Stimulated activated naive CD8-positive, alpha-beta T cell treated with anti-CD3 and anti-CD28 coated beads, Interleukin-15, Interleukin-2, amounts not matched to agents 100 ng/mL and 50 ng/mL, for 24 hours (primary cell): Measurements from ENCODE around the gene EIF2AK2.
"Not testable (repeated sequence)": the region's sequence is repeated elsewhere in the genome, so short reads cannot be mapped to it uniquely, and the experiment has no call there.

ENCODE experiments used
- H3K27ac Mint-ChIP-seq: one replicate; pipeline ENCODE4 v1.8.0; 2021; ENCODE audit warnings: mild to moderate bottlenecking, mixed read lengths
- H3K27me3 Mint-ChIP-seq: one replicate; pipeline ENCODE4 v1.8.0; 2021; ENCODE audit warnings: mixed read lengths
- H3K36me3 Mint-ChIP-seq: one replicate; pipeline ENCODE4 v1.8.0; 2021; ENCODE audit warnings: low read depth, mixed read lengths
- H3K4me1 Mint-ChIP-seq: one replicate; pipeline ENCODE4 v1.8.0; 2021; ENCODE audit warnings: low read depth, mixed read lengths
- H3K4me3 Mint-ChIP-seq: one replicate; pipeline ENCODE4 v1.8.0; 2021; ENCODE audit warnings: mild to moderate bottlenecking, mixed read lengths
- H3K9me3 Mint-ChIP-seq: one replicate; pipeline ENCODE4 v1.8.0; 2021; ENCODE audit warnings: mixed read lengths

EIF2AK2 gene

GRCh38 chr2:37156857-37157714, at the start of gene EIF2AK2:
Gene EIF2AK2, minus strand, starts transcription at chr2:37156980. Its CDS starts 9,174 bp downstream, at chr2:37147806.
- no peaks in the 10 kb centered on the region for H3K27me3 Mint-ChIP-seq
- H3K4me1 Mint-ChIP-seq: peaks cover 58% of the 10 kb centered on the region
- peaks cover 33% of the 10 kb centered on the region for H3K36me3 Mint-ChIP-seq
- no peaks in the 10 kb centered on the region for H3K9me3 Mint-ChIP-seq
- peak within 1 kb of the TSS; percentile 95 for H3K27ac Mint-ChIP-seq
- H3K4me3 Mint-ChIP-seq: peak within 1 kb of the TSS; percentile 92

- peaks cover 41% of the 10 kb centered on the region for H3K9me3 Mint-ChIP-seq
- no peak overlapping the region for H3K4me3 Mint-ChIP-seq
- peak overlapping the region; percentile 5 for H3K27ac Mint-ChIP-seq
- peaks cover 28% of the 10 kb centered on the region for H3K4me1 Mint-ChIP-seq
- no peaks in the 10 kb centered on the region for H3K27me3 Mint-ChIP-seq
- peaks cover 95% of the 10 kb centered on the region for H3K36me3 Mint-ChIP-seq
Observed at GRCh38 chr2:37205689-37206341, 49.0 kb upstream of the EIF2AK2 start.

- H3K27me3 Mint-ChIP-seq, H3K27ac Mint-ChIP-seq, H3K4me3 Mint-ChIP-seq: not testable (repeated sequence)
- peaks cover 35% of the 10 kb centered on the region for H3K4me1 Mint-ChIP-seq
- peaks cover 41% of the 10 kb centered on the region for H3K9me3 Mint-ChIP-seq
- H3K36me3 Mint-ChIP-seq: peaks cover 95% of the 10 kb centered on the region
Observed at GRCh38 chr2:37205071-37205661, 48.4 kb upstream of the EIF2AK2 start.

GRCh38 chr2:37203708-37204107, 46.9 kb upstream of the EIF2AK2 start:
- Mint-ChIP-seq H3K4me3 (no peak overlapping the region), H3K4me1 (peaks cover 44% of the 10 kb centered on the region), H3K27me3 (no peaks in the 10 kb centered on the region), H3K27ac (peak overlapping the region; percentile 67), H3K36me3 (peaks cover 91% of the 10 kb centered on the region), H3K9me3 (peaks cover 32% of the 10 kb centered on the region)

- no peaks in the 10 kb centered on the region for H3K27me3 Mint-ChIP-seq
- H3K9me3 Mint-ChIP-seq: peaks cover 16% of the 10 kb centered on the region
- peaks cover 72% of the 10 kb centered on the region for H3K36me3 Mint-ChIP-seq
- peak overlapping the region; percentile 87 for H3K27ac Mint-ChIP-seq
- peak overlapping the region; percentile 57 for H3K4me3 Mint-ChIP-seq
- peaks cover 57% of the 10 kb centered on the region for H3K4me1 Mint-ChIP-seq
Observed at GRCh38 chr2:37201766-37202165, 45.0 kb upstream of the EIF2AK2 start.

GRCh38 chr2:37201208-37201607, 44.4 kb upstream of the EIF2AK2 start:
- peaks cover 13% of the 10 kb centered on the region for H3K9me3 Mint-ChIP-seq
- peak overlapping the region; percentile 87 for H3K27ac Mint-ChIP-seq
- peaks cover 69% of the 10 kb centered on the region for H3K36me3 Mint-ChIP-seq
- peak overlapping the region; percentile 57 for H3K4me3 Mint-ChIP-seq
- H3K4me1 Mint-ChIP-seq: peaks cover 61% of the 10 kb centered on the region
- H3K27me3 Mint-ChIP-seq: no peaks in the 10 kb centered on the region

GRCh38 chr2:37198681-37199065, 41.9 kb upstream of the EIF2AK2 start:
- no peak overlapping the region for H3K27ac Mint-ChIP-seq
- peaks cover 45% of the 10 kb centered on the region for H3K36me3 Mint-ChIP-seq
- peaks cover 57% of the 10 kb centered on the region for H3K4me1 Mint-ChIP-seq
- H3K9me3 Mint-ChIP-seq: peaks cover 3% of the 10 kb centered on the region
- H3K4me3 Mint-ChIP-seq: no peak overlapping the region
- H3K27me3 Mint-ChIP-seq: no peaks in the 10 kb centered on the region

- Mint-ChIP-seq H3K27me3 (no peaks in the 10 kb centered on the region), H3K4me1 (peaks cover 47% of the 10 kb centered on the region), H3K4me3 (peak within 1 kb of the TSS; percentile 96), H3K36me3 (peaks cover 28% of the 10 kb centered on the region), H3K27ac (peak within 1 kb of the TSS; percentile 98), H3K9me3 (no peaks in the 10 kb centered on the region)
Observed at GRCh38 chr2:37196320-37197195, 39.8 kb upstream of the EIF2AK2 start, which contains the start of gene CEBPZOS. Gene CEBPZOS, plus strand, starts transcription at chr2:37196496. Its CDS starts 3,209 bp downstream, at chr2:37199705.

GRCh38 chr2:37195862-37196319, 39.1 kb upstream of the EIF2AK2 start:
- Mint-ChIP-seq H3K36me3 (peaks cover 22% of the 10 kb centered on the region), H3K4me1 (peaks cover 40% of the 10 kb centered on the region), H3K4me3 (peak overlapping the region; percentile 96), H3K27ac (peak overlapping the region; percentile 98)
- not testable (repeated sequence) for H3K9me3 Mint-ChIP-seq, H3K27me3 Mint-ChIP-seq

- Mint-ChIP-seq H3K9me3 (no peaks in the 10 kb centered on the region), H3K4me3 (no peak overlapping the region), H3K27ac (no peak overlapping the region), H3K27me3 (no peaks in the 10 kb centered on the region), H3K4me1 (peaks cover 14% of the 10 kb centered on the region), H3K36me3 (peaks cover 4% of the 10 kb centered on the region)
Observed at GRCh38 chr2:37192551-37192950, 35.8 kb upstream of the EIF2AK2 start.

GRCh38 chr2:37191747-37192146, 35.0 kb upstream of the EIF2AK2 start:
- Mint-ChIP-seq H3K9me3 (no peaks in the 10 kb centered on the region), H3K27ac (no peak overlapping the region), H3K36me3 (peaks cover 4% of the 10 kb centered on the region), H3K4me3 (no peak overlapping the region), H3K4me1 (peaks cover 6% of the 10 kb centered on the region), H3K27me3 (no peaks in the 10 kb centered on the region)

- H3K27ac Mint-ChIP-seq: no peak overlapping the region
- no peaks in the 10 kb centered on the region for H3K9me3 Mint-ChIP-seq
- H3K36me3 Mint-ChIP-seq: peaks cover 1% of the 10 kb centered on the region
- no peak overlapping the region for H3K4me3 Mint-ChIP-seq
- H3K4me1 Mint-ChIP-seq: peaks cover 3% of the 10 kb centered on the region
- H3K27me3 Mint-ChIP-seq: peaks cover 1% of the 10 kb centered on the region
Observed at GRCh38 chr2:37191253-37191652, 34.5 kb upstream of the EIF2AK2 start.

- no peaks in the 10 kb centered on the region for H3K4me1 Mint-ChIP-seq
- H3K4me3 Mint-ChIP-seq: no peak overlapping the region
- H3K27me3 Mint-ChIP-seq: peaks cover 6% of the 10 kb centered on the region
- H3K9me3 Mint-ChIP-seq: no peaks in the 10 kb centered on the region
- H3K36me3 Mint-ChIP-seq: no peaks in the 10 kb centered on the region
- no peak overlapping the region for H3K27ac Mint-ChIP-seq
Observed at GRCh38 chr2:37190290-37190689, 33.5 kb upstream of the EIF2AK2 start.

GRCh38 chr2:37189452-37190153, 32.8 kb upstream of the EIF2AK2 start:
- Mint-ChIP-seq H3K36me3 (no peaks in the 10 kb centered on the region), H3K27me3 (peaks cover 6% of the 10 kb centered on the region), H3K4me3 (no peak overlapping the region), H3K27ac (no peak overlapping the region), H3K9me3 (no peaks in the 10 kb centered on the region), H3K4me1 (no peaks in the 10 kb centered on the region)
